K562 (cell line): ENCODE measurements around the gene EHMT2. TPM values are rescaled to one million over a fixed set of nuclear protein-coding genes. Genes with fewer than 3 reads are reported as not detected.
A peak's percentile ranks its signal among the peaks of the same experiment; 100 is the strongest.

Experiments used
- CBX2 ChIP-seq: fragments of 200-600 bp; sonication (generic); IDR thresholded peaks from one replicate; pipeline ENCODE4 v1.6.1; 2012; ENCODE audit warnings: mild to moderate bottlenecking, low read length, inconsistent platforms; ENCODE audit not compliant: insufficient read depth, poor library complexity, severe bottlenecking
- CHD1 ChIP-seq: fragments of 200-600 bp; sonication (generic); IDR thresholded peaks from one replicate; pipeline ENCODE4 v1.6.1; 2012; ENCODE audit warnings: mild to moderate bottlenecking, moderate library complexity, low read length, inconsistent platforms
- CXXC5 ChIP-seq: fragments of 250-450 bp; sonication (Bioruptor Pico); IDR thresholded peaks from 2 replicates; pipeline ENCODE4 v1.8.0; 2022; ENCODE audit warnings: inconsistent platforms, mild to moderate bottlenecking, moderate library complexity
- ETS1 ChIP-seq: conservative IDR thresholded peaks from 2 replicates; pipeline ENCODE4 v1.6.1; 2011; ENCODE audit warnings: low read depth, mild to moderate bottlenecking, low read length; ENCODE audit not compliant: control insufficient read depth
- EZH2 ChIP-seq: IDR thresholded peaks from 2 replicates; pipeline ENCODE4 v1.6.1; 2012; ENCODE audit warnings: low read depth, mild to moderate bottlenecking, inconsistent platforms, low read length, borderline replicate concordance
- FIP1L1 ChIP-seq: fragments of 200-400 bp; formaldehyde crosslinking; IDR thresholded peaks from 2 replicates; pipeline ENCODE4 v1.6.1; 2018; ENCODE audit warnings: mild to moderate bottlenecking, low read depth, low read length; ENCODE audit not compliant: poor library complexity, severe bottlenecking
- GTF2B ChIP-seq: IDR thresholded peaks from 2 replicates; pipeline ENCODE4 v1.6.1; 2011; ENCODE audit not compliant: insufficient read length; ENCODE audit errors: extremely low read depth
- MEF2D ChIP-seq: conservative IDR thresholded peaks from 2 replicates; pipeline ENCODE4 v1.6.1; 2016; ENCODE audit warnings: low read depth, missing genetic modification characterization, missing compliant biosample characterization
- MEIS2 ChIP-seq: fragments of 450-650 bp; IDR thresholded peaks from 2 replicates; pipeline ENCODE4 v1.6.1; 2014; ENCODE audit warnings: mild to moderate bottlenecking; ENCODE audit not compliant: partially characterized antibody
- OTX1 ChIP-seq: fragments of 450-650 bp; formaldehyde crosslinking; IDR thresholded peaks from 2 replicates; pipeline ENCODE4 v1.4.0; 2022; ENCODE audit warnings: mild to moderate bottlenecking
- PHB ChIP-seq: fragments of 250-450 bp; sonication (Bioruptor Pico); IDR thresholded peaks from 2 replicates; pipeline ENCODE4 v1.5.0; 2021
- PRMT5 ChIP-seq: sonication (generic); formaldehyde crosslinking; IDR thresholded peaks from 2 replicates; pipeline ENCODE4 v1.5.0; 2020; ENCODE audit warnings: missing genetic modification reagents
- RREB1 ChIP-seq: fragments of 250-450 bp; sonication (Bioruptor Pico); IDR thresholded peaks from 2 replicates; pipeline ENCODE4 v1.4.0; 2020
- SMAD3 ChIP-seq: fragments of 450-650 bp; formaldehyde crosslinking; conservative IDR thresholded peaks from 2 replicates; pipeline ENCODE4 v1.4.0; 2020; ENCODE audit warnings: mild to moderate bottlenecking
- TAF7 ChIP-seq: fragments of 450-650 bp; IDR thresholded peaks from 2 replicates; pipeline ENCODE4 v1.6.1; 2016; ENCODE audit warnings: missing genetic modification characterization, missing compliant biosample characterization
- U2AF1 ChIP-seq: fragments of 200-400 bp; formaldehyde crosslinking; optimal IDR thresholded peaks from 2 replicates; pipeline ENCODE3; 2017; ENCODE audit warnings: mild to moderate bottlenecking, low read depth, low read length, moderate library complexity
- USF2 ChIP-seq: sonication (generic); formaldehyde crosslinking; IDR thresholded peaks from 2 replicates; pipeline ENCODE4 v1.5.0; 2020; ENCODE audit warnings: missing genetic modification reagents
- XRCC3 ChIP-seq: fragments of 450-650 bp; IDR thresholded peaks from 2 replicates; pipeline ENCODE4 v1.6.1; 2017; ENCODE audit warnings: mild to moderate bottlenecking, moderate library complexity
- ZNF311 ChIP-seq: fragments of 250-450 bp; sonication (Bioruptor Pico); IDR thresholded peaks from 2 replicates; pipeline ENCODE4 v1.4.0; 2020; ENCODE audit warnings: mild to moderate bottlenecking, moderate library complexity
- ZNF551 ChIP-seq: fragments of 250-450 bp; sonication (Bioruptor Pico); IDR thresholded peaks from 2 replicates; pipeline ENCODE4 v1.5.0; 2021; ENCODE audit warnings: mild to moderate bottlenecking, moderate library complexity
- ZNF583 ChIP-seq: fragments of 250-450 bp; sonication (Bioruptor Pico); IDR thresholded peaks from 2 replicates; pipeline ENCODE4 v1.4.0; 2020
- ZNF785 ChIP-seq: fragments of 250-450 bp; sonication (Bioruptor Pico); IDR thresholded peaks from 2 replicates; pipeline ENCODE4 v1.4.0; 2020; ENCODE audit warnings: mild to moderate bottlenecking
- polyA plus RNA-seq, 8 experiments: library from polyadenylated mRNA; depleted of rRNA in 4 of 8; stranded (reverse) in 5 of 8; unstranded in 3 of 8; fragments of >200 nt; fragmentation: Nextera tagmentation in 2 of 8; fragmentation: Illumina TruSeq in 1 of 8; extraction: Ambion mirVana in 2 of 8; extraction: Trizol in 1 of 8; gene quantifications; 2 replicates each; pipeline versions ENCODE4 v1.2.1 to v1.2.3, GENCODE V29; 2011 to 2014; ENCODE audit warnings: inconsistent platforms in 1 of 8, missing spikeins in 1 of 8
- total RNA-seq, 7 experiments: library from RNA; depleted of rRNA in 6 of 7; stranded (reverse); fragments of >200 nt in 6 of 7; fragmentation: Illumina TruSeq in 2 of 7; extraction: Trizol in 2 of 7; gene quantifications; 2 replicates each; pipeline versions ENCODE4 v1.2.1 to v1.2.3, GENCODE V29; 2011 to 2021; ENCODE audit warnings: low replicate concordance in 1 of 7

EHMT2 gene
- total and polyA plus RNA-seq, 9 of the 15 experiments (the other 6 are each of a cell fraction or from before 2014, with no cell fraction given): 2.1 to 63.8 (median 38.5) TPM

GRCh38 chr6:31861919-31862343, 35.6 kb downstream of the EHMT2 start (continued):
- TF ChIP-seq GTF2B: no peak
- peak; percentile 30; the same call in 1 of the 2 replicates for TF ChIP-seq OTX1 (CRISPR knock-in tag)
- TF ChIP-seq MEIS2: no peak
- TF ChIP-seq CXXC5: no peak
- TF ChIP-seq PRMT5 (CRISPR knock-in tag): peak; percentile 17; the same call in 1 of the 2 replicates
- TF ChIP-seq CHD1: no peak
- TF ChIP-seq EZH2: no peak
- TF ChIP-seq ETS1: no peak
- TF ChIP-seq ZNF311: no peak
- no peak; the same call in none of the 2 replicates for TF ChIP-seq RREB1 (CRISPR knock-in tag)
- no peak for TF ChIP-seq MEF2D (tag)
- no peak for TF ChIP-seq U2AF1
- no peak for TF ChIP-seq PHB
- no peak for TF ChIP-seq FIP1L1
- no peak for TF ChIP-seq XRCC3
- TF ChIP-seq ZNF583 (CRISPR knock-in tag): no peak
- TF ChIP-seq SMAD3: no peak
- TF ChIP-seq TAF7 (tag): no peak
- TF ChIP-seq ZNF785 (CRISPR knock-in tag): no peak
- no peak; the same call in 1 of the 2 replicates for TF ChIP-seq USF2 (CRISPR knock-in tag)
- no peak for TF ChIP-seq CBX2
- no peak for TF ChIP-seq ZNF551 (CRISPR knock-in tag)
